HepG2 (cell line): ENCODE data around the gene GSTM1. TPM values are rescaled to one million over a fixed set of nuclear protein-coding genes. Genes with fewer than 3 reads are reported as not detected.
A peak's percentile ranks its signal among the peaks of the same experiment; 100 is the strongest.

Source experiments
- AHR ChIP-seq: IDR thresholded peaks from 2 replicates; pipeline ENCODE4 v1.6.1; 2018; ENCODE audit warnings: missing genetic modification reagents, missing compliant biosample characterization
- ARID3A ChIP-seq: IDR thresholded peaks from 2 replicates; pipeline ENCODE4 v1.6.1; 2012; ENCODE audit warnings: low read depth, low read length, improper control_type of control experiment
- DRAP1 ChIP-seq: IDR thresholded peaks from 2 replicates; pipeline ENCODE4 v1.6.1; 2016; ENCODE audit warnings: missing genetic modification reagents, missing compliant biosample characterization
- GTF3A ChIP-seq: sonication (generic); formaldehyde crosslinking; conservative IDR thresholded peaks from 2 replicates; pipeline ENCODE4 v1.4.0; 2020; ENCODE audit warnings: mild to moderate bottlenecking, missing genetic modification reagents
- MTERF4 ChIP-seq: sonication (generic); formaldehyde crosslinking; IDR thresholded peaks from 2 replicates; pipeline ENCODE4 v1.8.0; 2023; ENCODE audit warnings: mild to moderate bottlenecking, missing genetic modification reagents
- SNAPC2 ChIP-seq: sonication (generic); formaldehyde crosslinking; IDR thresholded peaks from 2 replicates; pipeline ENCODE4 v1.8.1; 2022; ENCODE audit warnings: mild to moderate bottlenecking, missing genetic modification reagents
- TCF12 ChIP-seq, 2 experiments: fragments of 450-650 bp in 1 of 2; sonication (generic) in 1 of 2; formaldehyde crosslinking in 1 of 2; IDR thresholded peaks; 2 replicates each; pipeline versions ENCODE4 v1.6.1 to v1.8.0; 2017 to 2022; ENCODE audit warnings: antibody characterized with exemption in 1 of 2, mild to moderate bottlenecking in 1 of 2, missing genetic modification reagents in 1 of 2, moderate library complexity in 1 of 2
- TEF ChIP-seq: sonication (generic); formaldehyde crosslinking; IDR thresholded peaks from 2 replicates; pipeline ENCODE4 v1.5.0; 2020; ENCODE audit warnings: missing genetic modification reagents
- THAP7 ChIP-seq: sonication (generic); formaldehyde crosslinking; IDR thresholded peaks from 2 replicates; pipeline ENCODE4 v1.8.1; 2023; ENCODE audit warnings: mild to moderate bottlenecking, missing genetic modification reagents
- THAP9 ChIP-seq: sonication (generic); formaldehyde crosslinking; IDR thresholded peaks from 2 replicates; pipeline ENCODE4; 2020; ENCODE audit warnings: missing genetic modification reagents, mild to moderate bottlenecking, borderline replicate concordance
- ZBTB37 ChIP-seq: sonication (generic); formaldehyde crosslinking; IDR thresholded peaks from 2 replicates; pipeline ENCODE4 v1.4.0; 2020; ENCODE audit warnings: mild to moderate bottlenecking, missing genetic modification reagents
- ZNF260 ChIP-seq: sonication (generic); formaldehyde crosslinking; IDR thresholded peaks from 2 replicates; pipeline ENCODE4 v1.4.0; 2020; ENCODE audit warnings: missing genetic modification reagents, low read depth, mild to moderate bottlenecking, borderline replicate concordance
- ZNF841 ChIP-seq: sonication (generic); formaldehyde crosslinking; IDR thresholded peaks from 2 replicates; pipeline ENCODE4 v1.8.1; 2023; ENCODE audit warnings: missing genetic modification reagents, borderline replicate concordance
- ZSCAN21 ChIP-seq: sonication (generic); formaldehyde crosslinking; IDR thresholded peaks from 2 replicates; pipeline ENCODE4 v1.8.0; 2022; ENCODE audit warnings: mild to moderate bottlenecking, missing genetic modification reagents, moderate library complexity, borderline replicate concordance
- ZUFSP ChIP-seq: sonication (generic); formaldehyde crosslinking; IDR thresholded peaks from 2 replicates; pipeline ENCODE4 v1.9.0; 2021; ENCODE audit warnings: missing genetic modification reagents, mild to moderate bottlenecking, borderline replicate concordance
- polyA plus RNA-seq, 8 experiments: library from polyadenylated mRNA; depleted of rRNA in 3 of 8; stranded (reverse) in 7 of 8; unstranded in 1 of 8; fragments of >200 nt; fragmentation: Illumina TruSeq in 4 of 8; extraction: Trizol in 4 of 8; gene quantifications; 2 replicates each; pipeline versions ENCODE4 v1.2.1 to v1.2.3, GENCODE V29; 2011 to 2016; ENCODE audit warnings: low read depth in 4 of 8, missing spikeins in 1 of 8, mixed read lengths in 1 of 8; ENCODE audit not compliant: insufficient read depth in 1 of 8
- total RNA-seq, 5 experiments: library from RNA; depleted of rRNA; stranded (reverse); fragments of >200 nt; fragmentation: Illumina TruSeq; extraction: Trizol; gene quantifications; 2 replicates each; pipeline ENCODE4 v1.2.3, GENCODE V29; 2016; ENCODE audit warnings: low read depth in 1 of 5

The GSTM1 gene
- total and polyA plus RNA-seq, 2 of the 13 experiments (the other 11 are each of a cell fraction or from before 2014, with no cell fraction given), result 0.42 TPM; not detected in 1

GRCh38 chr1:109739738-109740614, 52.4 kb downstream of the GSTM1 start (continued):
- TF ChIP-seq THAP9 (CRISPR knock-in tag) (peak; percentile 42; the same call in 1 of the 2 replicates), ZBTB37 (CRISPR knock-in tag) (no peak), ARID3A (no peak), ZUFSP (CRISPR knock-in tag) (no peak), DRAP1 (CRISPR knock-in tag) (peak; percentile 98), ZNF841 (CRISPR knock-in tag) (no peak), ZNF260 (CRISPR knock-in tag) (no peak), GTF3A (no peak), MTERF4 (CRISPR knock-in tag) (no peak), THAP7 (CRISPR knock-in tag) (no peak), AHR (no peak), TCF12 (IDR thresholded peaks at IDR 0.05) (no peak), TCF12 (CRISPR knock-in tag; IDR thresholded peaks at IDR 0.05) (no peak), ZSCAN21 (no peak; the same call in 1 of the 2 replicates), SNAPC2 (CRISPR knock-in tag) (0 out of 2 replicates have a peak, but pooled peaks have one; percentile 58), TEF (CRISPR knock-in tag) (no peak)
